Measurements from ENCODE around the gene PARD3.
"Not testable (repeated sequence)": the region's sequence is repeated elsewhere in the genome, so short reads cannot be mapped to it uniquely, and the experiment has no call there.

DNA sequence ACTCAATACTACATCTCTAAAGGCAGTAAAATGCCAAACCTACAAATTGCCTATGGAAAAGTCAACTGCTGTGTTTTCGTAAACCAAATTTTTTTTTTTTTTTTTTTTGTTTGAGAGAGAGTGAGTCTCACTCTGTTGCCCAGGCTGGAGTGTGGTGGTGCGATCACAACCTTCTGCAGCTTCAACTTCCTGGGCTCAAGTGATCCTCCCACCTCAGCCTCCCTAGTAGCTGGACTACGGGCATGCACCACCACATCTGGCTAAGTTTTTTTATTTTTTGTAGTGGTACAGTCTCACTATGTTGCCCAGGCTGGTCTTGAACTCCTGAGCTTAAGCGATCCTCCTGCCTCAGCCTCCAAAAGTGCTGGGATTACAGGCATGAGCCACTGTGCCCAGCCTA is 74.0 kb downstream of the PARD3 start:
- TF ChIP-seq CBX3 (IDR thresholded peaks at IDR 0.05; ENCODE audit: low read depth); EZH2 (IDR thresholded peaks at IDR 0.05); ELF1 (IDR thresholded peaks at IDR 0.05; ENCODE audit: borderline replicate concordance, low read depth); SP1 (IDR thresholded peaks at IDR 0.05; ENCODE audit: low read depth); RAD21 (IDR thresholded peaks at IDR 0.05; ENCODE audit: low read depth); POLR2A (IDR thresholded peaks at IDR 0.05; ENCODE audit: borderline replicate concordance, extremely low read depth, insufficient read depth, insufficient read length); EZH2phosphoT487 (IDR thresholded peaks at IDR 0.05; ENCODE audit: borderline replicate concordance): not testable (repeated sequence)
- TF ChIP-seq, protein P1, sequence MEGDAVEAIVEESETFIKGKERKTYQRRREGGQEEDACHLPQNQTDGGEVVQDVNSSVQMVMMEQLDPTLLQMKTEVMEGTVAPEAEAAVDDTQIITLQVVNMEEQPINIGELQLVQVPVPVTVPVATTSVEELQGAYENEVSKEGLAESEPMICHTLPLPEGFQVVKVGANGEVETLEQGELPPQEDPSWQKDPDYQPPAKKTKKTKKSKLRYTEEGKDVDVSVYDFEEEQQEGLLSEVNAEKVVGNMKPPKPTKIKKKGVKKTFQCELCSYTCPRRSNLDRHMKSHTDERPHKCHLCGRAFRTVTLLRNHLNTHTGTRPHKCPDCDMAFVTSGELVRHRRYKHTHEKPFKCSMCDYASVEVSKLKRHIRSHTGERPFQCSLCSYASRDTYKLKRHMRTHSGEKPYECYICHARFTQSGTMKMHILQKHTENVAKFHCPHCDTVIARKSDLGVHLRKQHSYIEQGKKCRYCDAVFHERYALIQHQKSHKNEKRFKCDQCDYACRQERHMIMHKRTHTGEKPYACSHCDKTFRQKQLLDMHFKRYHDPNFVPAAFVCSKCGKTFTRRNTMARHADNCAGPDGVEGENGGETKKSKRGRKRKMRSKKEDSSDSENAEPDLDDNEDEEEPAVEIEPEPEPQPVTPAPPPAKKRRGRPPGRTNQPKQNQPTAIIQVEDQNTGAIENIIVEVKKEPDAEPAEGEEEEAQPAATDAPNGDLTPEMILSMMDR (IDR thresholded peaks at IDR 0.05 in 2 of 3, conservative IDR thresholded peaks at IDR 0.05 in 1 of 3; ENCODE audit: borderline replicate concordance in 1 of 3, insufficient read depth in 1 of 3, low read depth in 2 of 3, low read length in 2 of 3), result not testable (repeated sequence)

Measured in HCT116 (cell line).